ENCODE data around the gene HPX. TPM values are rescaled to one million over a fixed set of nuclear protein-coding genes. Genes with fewer than 3 reads are reported as not detected.

Gene HPX
- total and polyA plus RNA-seq, 5 donors: 0.27 to 1.0 (median 0.56) TPM; not detected in 1

GRCh38 chr11:6413791-6414201 is 27.0 kb downstream of the HPX start:
- whole genome bisulfite sequencing: 85% methylated on average over 12 of the region's 12 CpGs
- Histone ChIP-seq H3K9me3 (ENCODE audit: control insufficient read depth, low read length) (no peaks in the 10 kb centered on the region), H3K4me1 (ENCODE audit: control insufficient read depth, insufficient read depth, low read length) (peaks cover 11% of the 10 kb centered on the region), H3K27ac (ENCODE audit: low read length) (no peak overlapping the region), H3K4me3 (ENCODE audit: low read length) (no peak overlapping the region), H3K27me3 (ENCODE audit: control insufficient read depth, insufficient read depth) (no peaks in the 10 kb centered on the region)
- intact Hi-C loops (cut with DNase I): no loop called here
- ATAC-seq (no peak), DNase-seq (no peak)

DNA sequence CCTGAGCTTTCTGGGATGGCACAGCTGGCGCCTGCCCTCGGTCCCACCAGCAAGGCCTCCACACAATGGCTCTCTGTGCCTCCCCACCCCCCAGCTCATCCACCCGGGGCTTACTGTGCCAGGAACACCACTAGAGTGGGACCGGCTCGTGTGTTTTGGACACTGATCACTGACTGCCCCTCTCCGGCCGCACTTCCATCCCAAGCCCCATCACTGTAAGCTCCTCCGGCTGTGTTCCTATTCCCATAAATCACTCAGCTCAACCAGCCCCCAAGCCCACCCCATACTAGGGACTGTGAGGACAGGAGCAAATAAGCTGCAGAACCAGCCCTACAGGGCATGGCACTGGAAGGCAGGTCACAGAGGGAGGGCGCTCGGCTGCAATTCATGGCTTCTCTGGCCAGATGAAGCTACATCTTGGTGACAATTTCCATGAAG is 29.2 kb downstream of the HPX start:
- no peaks in the 10 kb centered on the region for H3K9me3 ChIP-seq (ENCODE audit: control insufficient read depth, low read length)
- ATAC-seq (no peak), DNase-seq (no peak)
- whole genome bisulfite sequencing: 91% methylated on average over 10 of the region's 10 CpGs
- no peaks in the 10 kb centered on the region for H3K27me3 ChIP-seq (ENCODE audit: control insufficient read depth, insufficient read depth)
- peaks cover 9% of the 10 kb centered on the region for H3K4me1 ChIP-seq (ENCODE audit: control insufficient read depth, insufficient read depth, low read length)
- H3K4me3 ChIP-seq (ENCODE audit: low read length): no peak overlapping the region
- H3K27ac ChIP-seq (ENCODE audit: low read length): no peak overlapping the region
- intact Hi-C loops (cut with DNase I): no loop called here

DNA sequence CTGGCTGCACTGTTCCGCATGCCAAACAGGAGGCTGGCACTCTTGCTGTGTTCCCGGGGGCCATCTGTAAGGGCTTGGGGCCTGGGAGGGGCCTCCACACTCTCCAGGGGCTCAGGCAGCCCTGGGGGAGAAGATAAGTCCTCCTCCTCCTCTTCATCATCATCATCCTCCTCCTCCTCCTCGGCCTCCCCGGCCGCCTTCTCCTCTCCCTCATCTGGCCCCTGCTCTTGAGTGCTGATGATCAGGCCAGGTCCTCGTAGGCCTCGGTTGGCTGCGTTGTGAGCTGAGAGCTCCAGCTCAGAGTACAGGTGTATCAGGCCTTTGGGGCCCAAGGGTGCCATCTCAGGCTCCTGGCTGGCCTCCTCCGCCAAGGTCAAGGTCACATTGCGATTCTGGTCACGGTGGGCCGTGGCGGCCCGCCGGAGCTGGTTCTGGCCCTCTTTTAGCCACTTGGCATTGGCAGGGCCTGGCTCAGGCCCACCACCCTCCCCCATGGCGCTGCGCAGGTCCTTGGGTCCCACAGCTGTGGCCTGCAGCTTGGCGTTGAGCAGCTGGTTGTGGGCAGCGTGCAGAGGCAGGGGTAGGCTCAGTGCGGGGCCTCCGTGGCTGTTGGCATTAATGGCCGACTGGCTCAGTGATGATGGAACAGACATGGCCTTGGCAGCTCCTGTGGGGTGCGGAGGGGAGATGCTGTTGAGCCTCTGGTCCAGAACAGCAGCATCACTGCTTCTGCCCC is 29.9 kb downstream of the HPX start:
- H3K4me3 ChIP-seq (ENCODE audit: low read length): no peak overlapping the region
- 95% methylated on average over 23 of the region's 23 CpGs for WGBS
- no peaks in the 10 kb centered on the region for H3K27me3 ChIP-seq (ENCODE audit: control insufficient read depth, insufficient read depth)
- H3K27ac ChIP-seq (ENCODE audit: low read length): no peak overlapping the region
- peaks cover 7% of the 10 kb centered on the region for H3K4me1 ChIP-seq (ENCODE audit: control insufficient read depth, insufficient read depth, low read length)
- H3K9me3 ChIP-seq (ENCODE audit: control insufficient read depth, low read length): no peaks in the 10 kb centered on the region
- no peak for DNase-seq
- intact Hi-C loops (cut with DNase I): no loop called here
- no peak for ATAC-seq

GRCh38 chr11:6406370-6406769 is 34.4 kb downstream of the HPX start:
- no peaks in the 10 kb centered on the region for H3K27me3 ChIP-seq (ENCODE audit: control insufficient read depth, insufficient read depth)
- no peak for ATAC-seq
- WGBS: 49% methylated on average over 2 of the region's 2 CpGs
- intact Hi-C loops (cut with DNase I): no loop called here
- no peak for DNase-seq
- H3K9me3 ChIP-seq (ENCODE audit: control insufficient read depth, low read length): no peaks in the 10 kb centered on the region
- H3K4me3 ChIP-seq (ENCODE audit: low read length): no peak overlapping the region
- no peak overlapping the region for H3K27ac ChIP-seq (ENCODE audit: low read length)
- H3K4me1 ChIP-seq (ENCODE audit: control insufficient read depth, insufficient read depth, low read length): no peaks in the 10 kb centered on the region

- Histone ChIP-seq H3K4me3 (ENCODE audit: low read length) (no peak overlapping the region), H3K27me3 (ENCODE audit: control insufficient read depth, insufficient read depth) (no peaks in the 10 kb centered on the region), H3K9me3 (ENCODE audit: control insufficient read depth, low read length) (no peaks in the 10 kb centered on the region), H3K27ac (ENCODE audit: low read length) (no peak overlapping the region), H3K4me1 (ENCODE audit: control insufficient read depth, insufficient read depth, low read length) (no peaks in the 10 kb centered on the region)
- DNase-seq (no peak), ATAC-seq (no peak)
- WGBS: 95% methylated on average over 6 of the region's 6 CpGs
- intact Hi-C loops (cut with DNase I): no loop called here
These were observed 34.9 kb downstream of the HPX start for GRCh38 chr11:6405846-6406245.

GRCh38 chr11:6405052-6405667 is 35.6 kb downstream of the HPX start:
- Histone ChIP-seq H3K27me3 (ENCODE audit: control insufficient read depth, insufficient read depth) (no peaks in the 10 kb centered on the region), H3K27ac (ENCODE audit: low read length) (no peak overlapping the region), H3K4me1 (ENCODE audit: control insufficient read depth, insufficient read depth, low read length) (no peaks in the 10 kb centered on the region), H3K4me3 (ENCODE audit: low read length) (no peak overlapping the region), H3K9me3 (ENCODE audit: control insufficient read depth, low read length) (no peaks in the 10 kb centered on the region)
- DNase-seq (no peak), ATAC-seq (no peak)
- WGBS: 81% methylated on average over 13 of the region's 13 CpGs
- intact Hi-C loops (cut with DNase I): no loop called here

- DNase-seq: no peak
- WGBS: 75% methylated on average over 16 of the region's 16 CpGs
- Histone ChIP-seq H3K27ac (ENCODE audit: low read length) (no peak overlapping the region), H3K9me3 (ENCODE audit: control insufficient read depth, low read length) (no peaks in the 10 kb centered on the region), H3K27me3 (ENCODE audit: control insufficient read depth, insufficient read depth) (no peaks in the 10 kb centered on the region), H3K4me3 (ENCODE audit: low read length) (no peak overlapping the region), H3K4me1 (ENCODE audit: control insufficient read depth, insufficient read depth, low read length) (no peaks in the 10 kb centered on the region)
- no peak for ATAC-seq
- intact Hi-C loops (cut with DNase I): no loop called here
These were observed 36.3 kb downstream of the HPX start for GRCh38 chr11:6404342-6405051.

DNA sequence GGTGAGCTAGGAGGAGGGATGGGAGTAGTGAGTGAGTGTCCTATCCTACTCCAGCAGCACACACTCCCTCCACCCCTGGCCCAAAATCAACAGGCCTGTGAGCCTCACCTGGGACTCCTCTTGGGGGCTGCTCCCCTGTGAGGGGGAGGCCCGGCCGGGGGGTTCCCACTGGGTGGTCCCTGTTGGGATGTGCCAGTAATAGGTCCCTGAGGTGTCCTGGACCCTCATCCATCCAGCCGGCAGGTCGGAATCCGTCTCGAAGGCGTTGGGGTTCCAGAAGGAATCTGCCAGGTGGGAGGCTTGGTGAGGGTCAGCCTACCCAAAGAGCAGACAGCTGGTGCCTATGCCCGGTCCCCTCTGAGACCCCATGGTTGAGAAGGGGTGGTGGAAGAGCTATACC is 37.2 kb downstream of the HPX start:
- ATAC-seq: no peak
- H3K4me1 ChIP-seq (ENCODE audit: control insufficient read depth, insufficient read depth, low read length): no peaks in the 10 kb centered on the region
- no peak overlapping the region for H3K4me3 ChIP-seq (ENCODE audit: low read length)
- no peak overlapping the region for H3K27ac ChIP-seq (ENCODE audit: low read length)
- intact Hi-C loops (cut with DNase I): no loop called here
- 90% methylated on average over 8 of the region's 8 CpGs for WGBS
- H3K27me3 ChIP-seq (ENCODE audit: control insufficient read depth, insufficient read depth): no peaks in the 10 kb centered on the region
- no peaks in the 10 kb centered on the region for H3K9me3 ChIP-seq (ENCODE audit: control insufficient read depth, low read length)
- DNase-seq: no peak

- intact Hi-C loops (cut with DNase I): no loop called here
- no peak overlapping the region for H3K27ac ChIP-seq (ENCODE audit: low read length)
- 84% methylated on average over 7 of the region's 7 CpGs for WGBS
These were observed 38.2 kb downstream of the HPX start for GRCh38 chr11:6402561-6402981.

GRCh38 chr11:6402061-6402470 is 38.7 kb downstream of the HPX start:
- no peak overlapping the region for H3K4me3 ChIP-seq (ENCODE audit: low read length)
- no peaks in the 10 kb centered on the region for H3K27me3 ChIP-seq (ENCODE audit: control insufficient read depth, insufficient read depth)
- DNase-seq (no peak), ATAC-seq (no peak)
- H3K27ac ChIP-seq (ENCODE audit: low read length): no peak overlapping the region
- H3K9me3 ChIP-seq (ENCODE audit: control insufficient read depth, low read length): no peaks in the 10 kb centered on the region
- intact Hi-C loops (cut with DNase I): no loop called here
- 78% methylated on average over 12 of the region's 12 CpGs for WGBS
- H3K4me1 ChIP-seq (ENCODE audit: control insufficient read depth, insufficient read depth, low read length): no peaks in the 10 kb centered on the region

More at GRCh38 chr11:6402561-6402981, 38.2 kb downstream of the HPX start:
- Histone ChIP-seq H3K27me3 (ENCODE audit: control insufficient read depth, insufficient read depth) (no peaks in the 10 kb centered on the region), H3K9me3 (ENCODE audit: control insufficient read depth, low read length) (no peaks in the 10 kb centered on the region), H3K4me3 (ENCODE audit: low read length) (no peak overlapping the region), H3K4me1 (ENCODE audit: control insufficient read depth, insufficient read depth, low read length) (no peaks in the 10 kb centered on the region)
- ATAC-seq (no peak), DNase-seq (no peak)

- H3K27me3 ChIP-seq (ENCODE audit: control insufficient read depth, insufficient read depth): no peaks in the 10 kb centered on the region
- H3K9me3 ChIP-seq (ENCODE audit: control insufficient read depth, low read length): no peaks in the 10 kb centered on the region
- no peak overlapping the region for H3K4me3 ChIP-seq (ENCODE audit: low read length)
- no peak overlapping the region for H3K27ac ChIP-seq (ENCODE audit: low read length)
- intact Hi-C loops (cut with DNase I): no loop called here
- no peak for ATAC-seq
- H3K4me1 ChIP-seq (ENCODE audit: control insufficient read depth, insufficient read depth, low read length): no peaks in the 10 kb centered on the region
- 77% methylated on average over 7 of the region's 7 CpGs for WGBS
- DNase-seq: no peak
These were observed 39.3 kb downstream of the HPX start for GRCh38 chr11:6401464-6401863.
